H1 (cell line): ENCODE measurements around the gene KCNJ10. TPM values are rescaled to one million over a fixed set of nuclear protein-coding genes. Genes with fewer than 3 reads are reported as not detected.
A peak's percentile ranks its signal among the peaks of the same experiment; 100 is the strongest.

Experiments used
- CTCF ChIA-PET: fragments of 300-600 bp; sonication (Branson Sonifier 250); formaldehyde crosslinking; loops from one replicate; lab custom pipeline; 2021; ENCODE audit not compliant: partially characterized antibody; lab: Charles Lee
- POLR2A ChIA-PET: fragments of 300-600 bp; sonication (Branson Sonifier 250); formaldehyde crosslinking; loops from one replicate; lab custom pipeline; 2021; ENCODE audit warnings: inconsistent platforms; ENCODE audit not compliant: partially characterized antibody; lab: Charles Lee
- DNase-seq, 2 experiments: peaks; one replicate each; pipeline versions ENCODE4 v3.0.0 to v3.0.0-alpha.2; 2010 to 2022; ENCODE audit warnings: low spot score in 2 of 2, low read depth in 1 of 2, mixed read lengths in 1 of 2
- FAIRE-seq: peaks from 2 replicates; lab custom pipeline; 2011; peaks lifted over from hg19 to GRCh38; lab: Jason Lieb, UNC
- H2AFZ ChIP-seq: 2 replicates; pipeline ENCODE4 v1.8.1; 2012; ENCODE audit warnings: low read length, inconsistent platforms
- H2AK5ac ChIP-seq: 2 replicates; pipeline ENCODE4 v1.6.1; 2013; ENCODE audit warnings: low read depth, low read length
- H2BK120ac ChIP-seq: replicated peaks from 2 replicates; pipeline ENCODE3; 2013; ENCODE audit warnings: low read depth, low read length, inconsistent platforms
- H2BK12ac ChIP-seq: 2 replicates; pipeline ENCODE4 v1.6.1; 2013; ENCODE audit warnings: low read depth, low read length
- H2BK15ac ChIP-seq: 2 replicates; pipeline ENCODE4 v1.6.1; 2013; ENCODE audit warnings: low read length
- H2BK20ac ChIP-seq: 2 replicates; pipeline ENCODE4 v1.6.1; 2013; ENCODE audit warnings: low read length
- H2BK5ac ChIP-seq: 2 replicates; pipeline ENCODE4 v1.6.1; 2013; ENCODE audit warnings: low read depth, low read length
- H3K14ac ChIP-seq: 2 replicates; pipeline ENCODE4 v1.6.1; 2013; ENCODE audit warnings: inconsistent platforms; ENCODE audit not compliant: insufficient read length
- H3K18ac ChIP-seq: 2 replicates; pipeline ENCODE4 v1.6.1; 2013; ENCODE audit warnings: low read length; ENCODE audit errors: extremely low read depth
- H3K23ac ChIP-seq: 2 replicates; pipeline ENCODE4 v1.6.1; 2013; ENCODE audit warnings: inconsistent platforms; ENCODE audit not compliant: insufficient read length
- H3K23me2 ChIP-seq: 2 replicates; pipeline ENCODE4 v1.6.1; 2013; ENCODE audit warnings: low read depth, low read length
- H3K27ac ChIP-seq: 2 replicates; pipeline ENCODE4 v1.6.1; 2011; ENCODE audit warnings: low read depth, low read length, inconsistent platforms
- H3K27me3 ChIP-seq, 4 experiments: replicated peaks in 1 of 4; 1 replicate in 1 of 4; 2 replicates in 3 of 4; pipeline versions ENCODE4 v1.6.1 to v1.8.1; 2011 to 2013; ENCODE audit warnings: low read length in 3 of 4, mild to moderate bottlenecking in 3 of 4, inconsistent platforms in 2 of 4, mixed read lengths in 2 of 4, moderate library complexity in 1 of 4; ENCODE audit not compliant: control insufficient read depth in 3 of 4, insufficient read depth in 3 of 4; ENCODE audit errors: extremely low read depth in 1 of 4
- H3K36me3 ChIP-seq, 4 experiments: 2 replicates each; pipeline versions ENCODE4 v1.6.1 to v1.8.1; 2011 to 2013; ENCODE audit warnings: mild to moderate bottlenecking in 4 of 4, low read length in 3 of 4, moderate library complexity in 2 of 4, control low read depth in 1 of 4, inconsistent platforms in 1 of 4; ENCODE audit not compliant: insufficient read depth in 4 of 4, control insufficient read depth in 2 of 4
- H3K4ac ChIP-seq: replicated peaks from 2 replicates; pipeline ENCODE3; 2013; ENCODE audit warnings: low read length, low read depth, mixed read lengths, inconsistent platforms; ENCODE audit not compliant: insufficient read length
- H3K4me1 ChIP-seq, 4 experiments: replicated peaks in 1 of 4; 1 replicate in 1 of 4; 2 replicates in 3 of 4; pipeline versions ENCODE4 v1.6.1 to v1.8.1; 2011 to 2013; ENCODE audit warnings: low read length in 3 of 4, inconsistent platforms in 2 of 4, mixed read lengths in 1 of 4; ENCODE audit not compliant: insufficient read depth in 4 of 4, control insufficient read depth in 3 of 4
- H3K4me2 ChIP-seq, 2 experiments: 2 replicates each; pipeline versions ENCODE4 v1.6.1 to v1.8.1; 2011 to 2013; ENCODE audit warnings: low read depth in 2 of 2, low read length in 2 of 2, control low read depth in 1 of 2, inconsistent platforms in 1 of 2, mild to moderate bottlenecking in 1 of 2; ENCODE audit not compliant: insufficient read depth in 1 of 2
- H3K4me3 ChIP-seq, 4 experiments: fragments of 200-600, 300-600 bp in 1 of 4; sonication (generic), shearing (Covaris generic), sonication (Bioruptor Twin) in 1 of 4; 2 replicates each; pipeline versions ENCODE4 v1.5.1 to v1.8.1; 2011 to 2016; ENCODE audit warnings: low read length in 4 of 4, low read depth in 3 of 4, control low read depth in 2 of 4, inconsistent platforms in 2 of 4, mild to moderate bottlenecking in 2 of 4, mixed read lengths in 1 of 4, moderate library complexity in 1 of 4; ENCODE audit not compliant: insufficient read depth in 2 of 4; ENCODE audit errors: extremely low read depth in 1 of 4
- H3K56ac ChIP-seq: replicated peaks from 2 replicates; pipeline ENCODE3; 2013; ENCODE audit warnings: low read depth, mild to moderate bottlenecking, mixed read lengths, low read length, inconsistent platforms; ENCODE audit not compliant: insufficient read length
- H3K79me1 ChIP-seq: 2 replicates; pipeline ENCODE4 v1.6.1; 2013; ENCODE audit warnings: low read depth, low read length, control low read depth
- H3K79me2 ChIP-seq, 2 experiments: 2 replicates each; pipeline versions ENCODE4 v1.6.1 to v1.8.1; 2012 to 2013; ENCODE audit warnings: low read length in 2 of 2, mild to moderate bottlenecking in 2 of 2, inconsistent platforms in 1 of 2; ENCODE audit not compliant: insufficient read depth in 2 of 2, control insufficient read depth in 1 of 2
- H3K9ac ChIP-seq, 4 experiments: replicated peaks in 1 of 4; 1 replicate in 1 of 4; 2 replicates in 3 of 4; pipeline versions ENCODE4 v1.6.1 to v1.8.1; 2011 to 2013; ENCODE audit warnings: low read depth in 3 of 4, low read length in 3 of 4, control low read depth in 2 of 4, mild to moderate bottlenecking in 2 of 4, moderate library complexity in 2 of 4, inconsistent platforms in 1 of 4; ENCODE audit errors: extremely low read depth in 1 of 4
- H3K9me3 ChIP-seq, 2 experiments: 2 replicates each; pipeline versions ENCODE4 v1.6.1 to v1.8.1; 2012 to 2013; ENCODE audit warnings: mild to moderate bottlenecking in 2 of 2, moderate library complexity in 2 of 2, control low read depth in 1 of 2, inconsistent platforms in 1 of 2, low read depth in 1 of 2, low read length in 1 of 2, mixed read lengths in 1 of 2; ENCODE audit not compliant: insufficient read depth in 2 of 2
- H4K20me1 ChIP-seq, 2 experiments: replicated peaks in 1 of 2; 2 replicates each; pipeline versions ENCODE3 to v1.8.1; 2011 to 2013; ENCODE audit warnings: inconsistent platforms in 2 of 2, low read length in 2 of 2, mild to moderate bottlenecking in 1 of 2; ENCODE audit not compliant: insufficient read depth in 2 of 2, control insufficient read depth in 1 of 2
- H4K5ac ChIP-seq: 2 replicates; pipeline ENCODE4 v1.6.1; 2013; ENCODE audit warnings: low read length, low read depth, mixed read lengths, inconsistent platforms; ENCODE audit not compliant: insufficient read length
- H4K8ac ChIP-seq: 2 replicates; pipeline ENCODE4 v1.8.0; 2013; ENCODE audit warnings: mild to moderate bottlenecking, moderate library complexity, low read length, inconsistent platforms; ENCODE audit not compliant: insufficient read depth; ENCODE audit errors: extremely low read depth
- H4K91ac ChIP-seq: replicated peaks from 2 replicates; pipeline ENCODE3; 2013; ENCODE audit warnings: low read length, mixed read lengths, inconsistent platforms; ENCODE audit not compliant: insufficient read length
- ASH2L ChIP-seq: fragments of 200-600, 300-600 bp; sonication (generic); IDR thresholded peaks from one replicate; pipeline ENCODE4 v1.7.1; 2017; ENCODE audit warnings: low read length
- ATF3 ChIP-seq: IDR thresholded peaks from 2 replicates; pipeline ENCODE4 v1.6.1; 2011; ENCODE audit warnings: low read depth, mild to moderate bottlenecking, low read length; ENCODE audit not compliant: insufficient read depth
- CEBPB ChIP-seq: IDR thresholded peaks from 2 replicates; pipeline ENCODE4 v1.6.1; 2012; ENCODE audit warnings: low read depth, low read length
- CREB1 ChIP-seq: IDR thresholded peaks from 2 replicates; pipeline ENCODE4 v1.6.1; 2012; ENCODE audit warnings: inconsistent platforms
- FOSL1 ChIP-seq: IDR thresholded peaks from 2 replicates; pipeline ENCODE4 v1.6.1; 2011; ENCODE audit warnings: mild to moderate bottlenecking, low read depth, low read length, moderate library complexity; ENCODE audit not compliant: insufficient read depth
- GTF2F1 ChIP-seq: IDR thresholded peaks from 2 replicates; pipeline ENCODE4 v1.6.1; 2012; ENCODE audit warnings: low read depth, low read length, improper control_type of control experiment, borderline replicate concordance
- MAX ChIP-seq: IDR thresholded peaks from 2 replicates; pipeline ENCODE4 v1.6.1; 2012; ENCODE audit warnings: inconsistent platforms
- POLR2A ChIP-seq, 2 experiments: IDR thresholded peaks; 1 replicate in 1 of 2; 2 replicates in 1 of 2; pipeline ENCODE4 v1.6.1; 2011; ENCODE audit warnings: low read depth in 2 of 2, low read length in 2 of 2, mild to moderate bottlenecking in 2 of 2; ENCODE audit errors: control extremely low read depth in 1 of 2
- POU5F1 ChIP-seq: IDR thresholded peaks from 2 replicates; pipeline ENCODE4 v1.6.1; 2011; ENCODE audit warnings: low read depth, mild to moderate bottlenecking, low read length, moderate library complexity
- RBBP5 ChIP-seq: IDR thresholded peaks from 2 replicates; pipeline ENCODE4 v1.7.1; 2012; ENCODE audit warnings: low read depth, mild to moderate bottlenecking, inconsistent platforms, low read length, moderate library complexity, borderline replicate concordance
- RNF2 ChIP-seq: fragments of 200-900, 300-1000 bp; sonication (generic); IDR thresholded peaks from 2 replicates; pipeline ENCODE4 v1.7.1; 2016; ENCODE audit warnings: borderline replicate concordance, low read depth, mild to moderate bottlenecking, antibody characterized with exemption, low read length; ENCODE audit not compliant: poor library complexity, severe bottlenecking; ENCODE audit errors: missing control alignments
- SAP30 ChIP-seq: fragments of 300-600 bp; sonication (generic); IDR thresholded peaks from 2 replicates; pipeline ENCODE4 v1.7.1; 2012; ENCODE audit warnings: low read length, moderate library complexity, mild to moderate bottlenecking, inconsistent platforms; ENCODE audit not compliant: insufficient read depth, insufficient replicate concordance
- SIX5 ChIP-seq: IDR thresholded peaks from 2 replicates; pipeline ENCODE4 v1.6.1; 2011; ENCODE audit warnings: mild to moderate bottlenecking, low read depth, low read length
- TBP ChIP-seq: IDR thresholded peaks from 2 replicates; pipeline ENCODE4 v1.6.1; 2011; ENCODE audit warnings: low read depth, low read length, improper control_type of control experiment
- WGBS, 2 experiments: shearing (Covaris generic) in 1 of 2; methylation state at CpG; one replicate each; pipeline versions ENCODE4 v1.1.6 to v1.1.7; 2013 to 2015; ENCODE audit warnings: low lambda C conversion rate in 2 of 2, mixed read lengths in 2 of 2, inconsistent platforms in 1 of 2, low coverage in 1 of 2, missing lambda C conversion rate in 1 of 2; ENCODE audit not compliant: insufficient replicate concordance in 2 of 2, insufficient coverage in 1 of 2, insufficient read length in 1 of 2; ENCODE audit errors: extremely low coverage in 1 of 2, missing lambda C conversion rate in 1 of 2; 5-methylcytosine and 5-hydroxymethylcytosine counted together
- polyA plus RNA-seq, 7 experiments: library from polyadenylated mRNA; depleted of rRNA in 3 of 7; stranded (reverse) in 5 of 7; unstranded in 2 of 7; fragments of >200 nt in 5 of 7; fragments of 200-250 nt in 2 of 7; gene quantifications; 1 replicate in 5 of 7; 2 replicates in 1 of 7; 4 replicates in 1 of 7; pipeline versions ENCODE4 v1.2.1 to v1.2.3, GENCODE V29; 2011 to 2013; ENCODE audit warnings: missing spikeins in 2 of 7, mixed read lengths in 2 of 7
- total RNA-seq: library from RNA; stranded (reverse); fragmentation: NEBNext Ultra II Directional; extraction: Animal tissue kit (Norgen Biotek cat#: 25700); gene quantifications from 2 replicates; pipeline ENCODE4 v1.2.1, GENCODE V29; 2021

The KCNJ10 gene
- total and polyA plus RNA-seq, 2 of the 8 experiments (the other 6 are each of a cell fraction or from before 2014, with no cell fraction given) = 1.7 to 2.4 TPM

DNA sequence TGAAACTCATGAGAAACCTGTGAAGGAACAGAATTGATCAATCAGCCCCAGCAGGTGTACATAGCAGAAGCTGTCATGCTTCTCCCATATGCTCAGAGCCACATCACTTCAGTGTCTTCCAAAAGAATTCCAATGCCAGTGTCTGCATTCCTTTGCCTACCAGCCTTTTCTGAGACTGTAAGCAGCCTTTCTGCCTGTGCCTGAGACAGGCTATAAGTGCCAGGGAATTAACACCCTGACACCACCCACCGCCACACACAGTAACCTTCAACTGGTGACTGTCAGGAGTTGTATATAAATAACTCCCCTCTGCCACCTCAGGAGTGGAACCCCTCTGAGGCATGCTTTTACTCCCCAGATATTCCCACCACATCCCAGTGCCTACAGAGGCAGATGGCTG is 77.8 kb downstream of the KCNJ10 start:
- DNase-seq = peak in 1 of 2 experiments; percentile 45
- FAIRE-seq = no peak
- Histone ChIP-seq H3K79me2 (no peaks in the 10 kb centered on the region), H3K18ac (no peak overlapping the region), H2AK5ac (no peak overlapping the region), H3K14ac (peak overlapping the region; percentile 63), H2AFZ (no peak overlapping the region), H4K5ac (no peak overlapping the region), H3K4me2 (no peak overlapping the region), H4K91ac (no peak overlapping the region), H3K23me2 (no peaks in the 10 kb centered on the region; the same call in 1 of the 2 replicates), H3K9me3 (peaks cover 0 to under 1% of the 10 kb centered on the region in 2 experiments; a peak in 1 of 4 replicates), H4K8ac (peak overlapping the region; percentile 14; the same call in 1 of the 2 replicates), H2BK20ac (no peak overlapping the region), H3K4me3 (no peak overlapping the region), H3K27ac (no peak overlapping the region), H3K4ac (no peak overlapping the region), H2BK120ac (no peak overlapping the region), H3K36me3 (no peaks in the 10 kb centered on the region), H4K20me1 (no peaks in the 10 kb centered on the region), H2BK5ac (no peak overlapping the region), H3K9ac (no peak overlapping the region), H3K27me3 (no peaks in the 10 kb centered on the region), H3K56ac (no peak overlapping the region), H3K4me1 (no peaks in the 10 kb centered on the region), H3K79me1 (no peaks in the 10 kb centered on the region), H3K23ac (no peak overlapping the region), H2BK12ac (no peak overlapping the region), H2BK15ac (no peak overlapping the region)
- TF ChIP-seq RBBP5 = no peak
- no peak for TF ChIP-seq CEBPB
- no peak for TF ChIP-seq TBP
- TF ChIP-seq CREB1 = no peak
- TF ChIP-seq GTF2F1 = no peak
- no peak for TF ChIP-seq FOSL1
- TF ChIP-seq POLR2A (IDR thresholded peaks at IDR 0.05; ENCODE audit: control extremely low read depth in 1 of 2, low read depth in 2 of 2, low read length in 2 of 2) = no peak
- no peak for TF ChIP-seq ATF3
- TF ChIP-seq MAX = no peak
- TF ChIP-seq POU5F1 = no peak
- no peak for TF ChIP-seq SAP30
- no peak for TF ChIP-seq ASH2L
- TF ChIP-seq SIX5 = no peak
- no peak for TF ChIP-seq RNF2
- WGBS, 2 experiments = 83% methylated on average over 1 of the region's 1 CpG; no CpG with 5 or more reads in 1 of the 2 experiments
- POLR2A ChIA-PET = interaction anchor here (1.1 kb wide), 1 partner anchor 46 kb away, joined by 3 read pairs; no protein-coding TSS in a partner anchor
- CTCF ChIA-PET = interaction anchor here (1.2 to 8.9 kb wide), 5 partner anchors 12 to 59 kb away, joined by 3 to 98 read pairs (median 4); no protein-coding TSS in a partner anchor
